ENCODE data around the gene TREX2.

DNA sequence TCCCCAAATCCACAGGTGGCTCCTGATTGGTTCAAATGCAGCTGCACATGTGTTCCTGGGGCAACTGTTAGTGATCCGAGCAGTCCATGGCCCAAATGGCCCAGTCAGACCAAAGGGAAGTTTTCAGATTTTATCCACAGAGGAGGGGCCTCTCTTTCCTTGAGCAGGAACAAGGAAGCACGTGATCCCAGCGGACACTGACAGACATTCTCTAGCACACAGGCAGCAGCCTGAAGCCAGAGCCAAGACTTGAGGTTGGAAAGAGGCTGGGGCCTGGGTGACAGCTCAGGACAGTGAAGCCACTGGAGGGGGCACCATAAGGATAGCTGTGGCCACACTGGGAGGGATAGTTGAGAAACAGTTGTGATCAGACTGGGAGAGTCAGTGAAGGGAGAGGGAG is 38.1 kb downstream of the TREX2 start:
- TF ChIP-seq, protein P1, sequence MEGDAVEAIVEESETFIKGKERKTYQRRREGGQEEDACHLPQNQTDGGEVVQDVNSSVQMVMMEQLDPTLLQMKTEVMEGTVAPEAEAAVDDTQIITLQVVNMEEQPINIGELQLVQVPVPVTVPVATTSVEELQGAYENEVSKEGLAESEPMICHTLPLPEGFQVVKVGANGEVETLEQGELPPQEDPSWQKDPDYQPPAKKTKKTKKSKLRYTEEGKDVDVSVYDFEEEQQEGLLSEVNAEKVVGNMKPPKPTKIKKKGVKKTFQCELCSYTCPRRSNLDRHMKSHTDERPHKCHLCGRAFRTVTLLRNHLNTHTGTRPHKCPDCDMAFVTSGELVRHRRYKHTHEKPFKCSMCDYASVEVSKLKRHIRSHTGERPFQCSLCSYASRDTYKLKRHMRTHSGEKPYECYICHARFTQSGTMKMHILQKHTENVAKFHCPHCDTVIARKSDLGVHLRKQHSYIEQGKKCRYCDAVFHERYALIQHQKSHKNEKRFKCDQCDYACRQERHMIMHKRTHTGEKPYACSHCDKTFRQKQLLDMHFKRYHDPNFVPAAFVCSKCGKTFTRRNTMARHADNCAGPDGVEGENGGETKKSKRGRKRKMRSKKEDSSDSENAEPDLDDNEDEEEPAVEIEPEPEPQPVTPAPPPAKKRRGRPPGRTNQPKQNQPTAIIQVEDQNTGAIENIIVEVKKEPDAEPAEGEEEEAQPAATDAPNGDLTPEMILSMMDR (IDR thresholded peaks at IDR 0.05), result no peak
- TF ChIP-seq POLR2A (IDR thresholded peaks at IDR 0.05; ENCODE audit: low read depth), result no peak
- no peak for TF ChIP-seq POLR2AphosphoS5 (IDR thresholded peaks at IDR 0.05)
- no peak for TF ChIP-seq EP300 (IDR thresholded peaks at IDR 0.05)

Data from esophagus muscularis mucosa (tissue), 4 donors.